Gastrocnemius medialis (tissue), 4 donors: ENCODE measurements around the gene STXBP2. TPM values are rescaled to one million over a fixed set of nuclear protein-coding genes. Genes with fewer than 3 reads are reported as not detected.

Source experiments
- ATAC-seq, 2 donors: fragments of 150-250 bp; one replicate each; pipeline ENCODE4 v1.9.1; 2016
- DNase-seq, 2 donors: peaks; one replicate each; pipeline ENCODE4 v3.0.0-alpha.2; 2019
- H3K27ac ChIP-seq, 4 donors: fragments of 200-600 bp; sonication (generic); 1 replicate in 1 of 4; 2 replicates in 3 of 4; pipeline ENCODE4 v1.5.1; 2016 to 2018; ENCODE audit warnings: mild to moderate bottlenecking in 2 of 4, moderate library complexity in 1 of 4
- H3K27me3 ChIP-seq, 3 donors: fragments of 200-600 bp; sonication (generic) in 2 of 3; 1 replicate in 1 of 3; 2 replicates in 2 of 3; pipeline versions ENCODE4 v1.5.1 to v1.6.0; 2016 to 2019; ENCODE audit warnings: mild to moderate bottlenecking in 1 of 3, moderate library complexity in 1 of 3
- H3K36me3 ChIP-seq, 2 donors: fragments of 200-600 bp; sonication (generic) in 1 of 2; one replicate each; pipeline ENCODE4 v1.5.1; 2017 to 2018
- H3K4me1 ChIP-seq, 2 donors: fragments of 200-600 bp; sonication (generic) in 1 of 2; one replicate each; pipeline ENCODE4 v1.5.1; 2016 to 2017; ENCODE audit warnings: mild to moderate bottlenecking in 2 of 2
- H3K4me3 ChIP-seq, 4 donors: fragments of 200-600 bp; sonication (generic) in 3 of 4; 1 replicate in 1 of 4; 2 replicates in 3 of 4; pipeline ENCODE4 v1.5.1; 2016 to 2019; ENCODE audit warnings: mild to moderate bottlenecking in 2 of 4
- H3K9me3 ChIP-seq, 3 donors: fragments of 200-600 bp; sonication (generic) in 2 of 3; 1 replicate in 1 of 3; 2 replicates in 2 of 3; pipeline ENCODE4 v1.5.1; 2016 to 2019
- CTCF ChIP-seq, 5 experiments: fragments of 450-650 bp in 3 of 5; fragments of 200-600 bp in 2 of 5; sonication (generic) in 2 of 5; IDR thresholded peaks in 4 of 5; conservative IDR thresholded peaks in 1 of 5; 1 replicate in 4 of 5; 2 replicates in 1 of 5; pipeline ENCODE4 v1.5.1; 2016 to 2019; ENCODE audit warnings: antibody characterized with exemption in 5 of 5, mild to moderate bottlenecking in 3 of 5, moderate library complexity in 3 of 5
- POLR2A ChIP-seq, 2 donors: fragments of 450-650 bp; IDR thresholded peaks; one replicate each; pipeline ENCODE4 v1.6.1; 2017; ENCODE audit warnings: antibody characterized with exemption in 2 of 2, mild to moderate bottlenecking in 2 of 2, moderate library complexity in 2 of 2
- in situ Hi-C, 4 donors: fragments of 200-750 bp; cut with MboI; loops; one replicate each; pipeline versions ENCODE4 v1.15.0 to v1.8.0; 2017; ENCODE audit warnings: low sequenced_read_pairs in 4 of 4
- intact Hi-C: fragments of 100-400 bp; cut with DNase I; formaldehyde crosslinking; loops from one replicate; pipeline ENCODE4 v1.15.1; 2023; ENCODE audit warnings: low total_unique reads
- total RNA-seq, 4 donors: library from RNA; depleted of rRNA; stranded (reverse); fragments of >200 nt; gene quantifications; one replicate each; pipeline versions ENCODE4 v1.1.0 to v1.2.3, GENCODE V29; 2016

STXBP2 gene
- total RNA-seq, 4 donors from 2014 or later, result 0.87 to 3.7 (median 2.8) TPM

- peak overlapping the region; percentile 91 to 100 (median 94) for H3K4me3 ChIP-seq
- peaks cover 0 to 11% (median 0%) of the 10 kb centered on the region in 3 donors for H3K27me3 ChIP-seq
- no peak for TF ChIP-seq CTCF (IDR thresholded peaks at IDR 0.05 in 4 of 5, conservative IDR thresholded peaks at IDR 0.05 in 1 of 5)
- no peak for TF ChIP-seq POLR2A (IDR thresholded peaks at IDR 0.05)
- H3K4me1 ChIP-seq, result peaks cover 4 to 9% of the 10 kb centered on the region in 2 donors
- DNase-seq, result no peak
- in situ Hi-C loops (loop anchor here in 2 of 4 donors (5.0 to 10.0 kb wide), 2 partner anchors 108 to 115 kb away; no protein-coding TSS in a partner anchor), intact Hi-C loops (loop anchor here (1.0 to 10.0 kb wide), 5 partner anchors 28 to 325 kb away; partner anchors contain the start of genes PET100 and XAB2)
- peaks cover 0 to 22% of the 10 kb centered on the region in 2 donors for H3K36me3 ChIP-seq
- no peaks in the 10 kb centered on the region for H3K9me3 ChIP-seq
- H3K27ac ChIP-seq, result peak overlapping the region in 3 of 4 donors; percentile 8 to 94 (median 93)
- ATAC-seq, result no peak
Measured at GRCh38 chr19:7679771-7680605, 43.1 kb downstream of the STXBP2 start.

- Histone ChIP-seq H3K4me1 (peaks cover 4 to 9% of the 10 kb centered on the region in 2 donors), H3K27me3 (peaks cover 0 to 10% (median 0%) of the 10 kb centered on the region in 3 donors), H3K9me3 (no peaks in the 10 kb centered on the region), H3K36me3 (peaks cover 0 to 22% of the 10 kb centered on the region in 2 donors), H3K27ac (peak within 1 kb of the TSS; percentile 83 to 94 (median 92)), H3K4me3 (peak within 1 kb of the TSS; percentile 91 to 100 (median 94))
- TF ChIP-seq CTCF (IDR thresholded peaks at IDR 0.05 in 4 of 5, conservative IDR thresholded peaks at IDR 0.05 in 1 of 5), result peak in 4 of 5 experiments; percentile 80 to 100 (median 99)
- TF ChIP-seq POLR2A (IDR thresholded peaks at IDR 0.05), result peak; percentile 60 to 77
- intact Hi-C loops (loop anchor here (1.0 to 10.0 kb wide), 5 partner anchors 28 to 326 kb away; partner anchors contain the start of genes PET100 and XAB2), in situ Hi-C loops (loop anchor here in 1 of 4 donors (5.0 kb wide), 1 partner anchor 108 kb away; no protein-coding TSS in a partner anchor)
- DNase-seq (peak; percentile 55 to 77), ATAC-seq (peak; percentile 86 to 91)
Measured at GRCh38 chr19:7680606-7681339, 43.9 kb downstream of the STXBP2 start, which contains the start of gene TRAPPC5. Gene TRAPPC5 (plus strand): TSS chr19:7680833. CDS start chr19:7682254, 1,421 bp downstream.

GRCh38 chr19:7681340-7682174, 44.6 kb downstream of the STXBP2 start:
- TF ChIP-seq CTCF (IDR thresholded peaks at IDR 0.05 in 4 of 5, conservative IDR thresholded peaks at IDR 0.05 in 1 of 5), result peak in 4 of 5 experiments; percentile 11 to 53 (median 32)
- TF ChIP-seq POLR2A (IDR thresholded peaks at IDR 0.05), result no peak
- in situ Hi-C loops, result loop anchor here in 1 of 4 donors (5.0 kb wide), 1 partner anchor 109 kb away; no protein-coding TSS in a partner anchor
- peak; percentile 59 to 72 for ATAC-seq
- Histone ChIP-seq H3K9me3 (no peaks in the 10 kb centered on the region), H3K4me3 (peak overlapping the region; percentile 91 to 100 (median 94)), H3K27me3 (peaks cover 0 to 3% (median 0%) of the 10 kb centered on the region in 3 donors), H3K27ac (peak overlapping the region; percentile 83 to 94 (median 92)), H3K4me1 (peaks cover 4 to 9% of the 10 kb centered on the region in 2 donors), H3K36me3 (peaks cover 0 to 22% of the 10 kb centered on the region in 2 donors)
- DNase-seq, result peak; percentile 68 to 78
- intact Hi-C loops, result loop anchor here (2.0 to 10.0 kb wide), 2 partner anchors 119 to 327 kb away; no protein-coding TSS in a partner anchor
